ENCODE results near the gene WFDC1. TPM values are rescaled to one million over a fixed set of nuclear protein-coding genes. Genes with fewer than 3 reads are reported as not detected.
"Not testable (repeated sequence)": the region's sequence is repeated elsewhere in the genome, so short reads cannot be mapped to it uniquely, and the experiment has no call there.

WFDC1 gene
- total RNA-seq, 2 donors from 2014 or later: 60.9 to 80.8 TPM

- Histone ChIP-seq H3K4me1 (replicated peaks) (peaks cover 4% of the 10 kb centered on the region), H3K9me3 (no peaks in the 10 kb centered on the region), H3K36me3 (no peaks in the 10 kb centered on the region), H3K27ac (no peak overlapping the region), H3K4me3 (no peak overlapping the region), H3K27me3 (replicated peaks; ENCODE audit: insufficient read depth) (no peaks in the 10 kb centered on the region)
- intact Hi-C loops (cut with DNase I): no loop called here
- 66% methylated on average over 9 of the region's 9 CpGs for WGBS
- no peak for TF ChIP-seq POLR2AphosphoS5 (IDR thresholded peaks at IDR 0.05)
- no peak for DNase-seq (ENCODE audit: low spot score)
These were observed 45.1 kb downstream of the WFDC1 start for GRCh38 chr16:84339766-84340165.

GRCh38 chr16:84340325-84341040, 45.8 kb downstream of the WFDC1 start:
- H3K9me3 ChIP-seq: no peaks in the 10 kb centered on the region
- no peaks in the 10 kb centered on the region for H3K36me3 ChIP-seq
- no peaks in the 10 kb centered on the region for H3K27me3 ChIP-seq (replicated peaks; ENCODE audit: insufficient read depth)
- intact Hi-C loops (cut with DNase I): no loop called here
- WGBS: 52% methylated on average over 14 of the region's 18 CpGs
- H3K27ac ChIP-seq: no peak overlapping the region
- peaks cover 4% of the 10 kb centered on the region for H3K4me1 ChIP-seq (replicated peaks)
- no peak overlapping the region for H3K4me3 ChIP-seq
- peak; percentile 91 for TF ChIP-seq POLR2AphosphoS5 (IDR thresholded peaks at IDR 0.05)
- TF ChIP-seq CTCF (IDR thresholded peaks at IDR 0.05): peak in 3 of 4 experiments; percentile 48 to 66 (median 64)
- TF ChIP-seq POLR2A (IDR thresholded peaks at IDR 0.05): no peak
- DNase-seq (ENCODE audit: low spot score): peak; percentile 89

- H3K27ac ChIP-seq: no peak overlapping the region
- H3K4me3 ChIP-seq: no peak overlapping the region
- peaks cover 4% of the 10 kb centered on the region for H3K4me1 ChIP-seq (replicated peaks)
- H3K9me3 ChIP-seq: no peaks in the 10 kb centered on the region
- intact Hi-C loops (cut with DNase I): no loop called here
- no peak for TF ChIP-seq CTCF (IDR thresholded peaks at IDR 0.05)
- no peak for TF ChIP-seq POLR2AphosphoS5 (IDR thresholded peaks at IDR 0.05)
- TF ChIP-seq POLR2A (IDR thresholded peaks at IDR 0.05): no peak
- DNase-seq (ENCODE audit: low spot score): no peak
- no peaks in the 10 kb centered on the region for H3K27me3 ChIP-seq (replicated peaks; ENCODE audit: insufficient read depth)
- 86% methylated on average over 24 of the region's 24 CpGs for WGBS
- no peaks in the 10 kb centered on the region for H3K36me3 ChIP-seq
These were observed 47.0 kb downstream of the WFDC1 start for GRCh38 chr16:84341528-84342295.

- intact Hi-C loops (cut with DNase I); DNase-seq (ENCODE audit: low spot score): not testable (repeated sequence)
These were observed 49.1 kb downstream of the WFDC1 start for GRCh38 chr16:84343800-84344199.

GRCh38 chr16:84344781-84345180, 50.1 kb downstream of the WFDC1 start:
- 64% methylated on average over 8 of the region's 8 CpGs for WGBS
- no peaks in the 10 kb centered on the region for H3K9me3 ChIP-seq
- no peak overlapping the region for H3K27ac ChIP-seq
- H3K36me3 ChIP-seq: no peaks in the 10 kb centered on the region
- H3K27me3 ChIP-seq (replicated peaks; ENCODE audit: insufficient read depth): no peaks in the 10 kb centered on the region
- no peak overlapping the region for H3K4me3 ChIP-seq
- TF ChIP-seq CTCF (IDR thresholded peaks at IDR 0.05): no peak
- TF ChIP-seq POLR2A (IDR thresholded peaks at IDR 0.05): no peak
- TF ChIP-seq POLR2AphosphoS5 (IDR thresholded peaks at IDR 0.05): no peak
- DNase-seq (ENCODE audit: low spot score): no peak
- intact Hi-C loops (cut with DNase I): no loop called here
- H3K4me1 ChIP-seq (replicated peaks): peaks cover 4% of the 10 kb centered on the region

More at GRCh38 chr16:84343800-84344199, 49.1 kb downstream of the WFDC1 start:
- not testable (repeated sequence) for H3K27ac ChIP-seq; H3K4me3 ChIP-seq; H3K27me3 ChIP-seq (replicated peaks; ENCODE audit: insufficient read depth); H3K9me3 ChIP-seq; H3K4me1 ChIP-seq (replicated peaks); H3K36me3 ChIP-seq
- 95% methylated on average over 10 of the region's 10 CpGs for WGBS
